K562 (cell line): ENCODE data around the gene HSD17B10.

Source experiments
- CTCF ChIP-seq, 3 experiments: IDR thresholded peaks in 2 of 3; conservative IDR thresholded peaks in 1 of 3; 2 replicates each; pipeline ENCODE4 v1.5.1; 2011 to 2012; ENCODE audit warnings: low read length in 3 of 3, mild to moderate bottlenecking in 3 of 3, control low read depth in 2 of 3, improper control_type of control experiment in 1 of 3, inconsistent platforms in 1 of 3, low read depth in 1 of 3, mixed read lengths in 1 of 3, moderate library complexity in 1 of 3; ENCODE audit not compliant: insufficient read depth in 2 of 3
- HCFC1 ChIP-seq: IDR thresholded peaks from 2 replicates; pipeline ENCODE4 v1.6.1; 2012; ENCODE audit warnings: low read depth, low read length, improper control_type of control experiment
- NFE2 ChIP-seq: IDR thresholded peaks from 2 replicates; pipeline ENCODE4 v1.6.1; 2014; ENCODE audit warnings: antibody characterized with exemption, low read depth
- RAD51 ChIP-seq: fragments of 450-650 bp; IDR thresholded peaks from 2 replicates; pipeline ENCODE4 v1.7.1; 2016; ENCODE audit warnings: low read depth, mild to moderate bottlenecking, borderline replicate concordance
- RBBP5 ChIP-seq: fragments of 200-600 bp; sonication (generic); IDR thresholded peaks from 2 replicates; pipeline ENCODE4 v1.6.1; 2012; ENCODE audit warnings: borderline replicate concordance, mild to moderate bottlenecking, low read length, control low read depth, inconsistent platforms; ENCODE audit not compliant: insufficient read depth, poor library complexity, severe bottlenecking
- SIN3A ChIP-seq, 2 experiments: fragments of 150-350 bp in 1 of 2; IDR thresholded peaks; 2 replicates each; pipeline ENCODE4 v1.6.1; 2011 to 2016; ENCODE audit warnings: borderline replicate concordance in 2 of 2, low read depth in 2 of 2, low read length in 2 of 2, mild to moderate bottlenecking in 2 of 2, moderate library complexity in 2 of 2; ENCODE audit not compliant: control insufficient read depth in 1 of 2
- SMARCA4 ChIP-seq: fragments of 450-650 bp; IDR thresholded peaks from 2 replicates; pipeline ENCODE4 v1.6.1; 2016
- ZNF766 ChIP-seq: fragments of 200-800 bp; sonication (Bioruptor generic); conservative IDR thresholded peaks from 2 replicates; pipeline ENCODE4 v1.6.1; 2016; ENCODE audit warnings: missing genetic modification characterization, missing compliant biosample characterization

- no peak for TF ChIP-seq HCFC1
- no peak for TF ChIP-seq NFE2
- TF ChIP-seq SMARCA4: no peak
- TF ChIP-seq RAD51: no peak
- TF ChIP-seq ZNF766 (CRISPR knock-in tag): no peak
- TF ChIP-seq CTCF (IDR thresholded peaks at IDR 0.05 in 2 of 3, conservative IDR thresholded peaks at IDR 0.05 in 1 of 3; ENCODE audit: insufficient read depth in 2 of 3, low read depth in 1 of 3, low read length in 3 of 3): no peak
- no peak for TF ChIP-seq SIN3A (IDR thresholded peaks at IDR 0.05; ENCODE audit: borderline replicate concordance in 2 of 2, control insufficient read depth in 1 of 2, low read depth in 2 of 2, low read length in 2 of 2)
- no peak for TF ChIP-seq RBBP5
Observed at GRCh38 chrX:53479301-53479700, 45.1 kb upstream of the HSD17B10 start.
